Measurements from ENCODE around the gene ATP5F1D. TPM values are rescaled to one million over a fixed set of nuclear protein-coding genes. Genes with fewer than 3 reads are reported as not detected.
A peak's percentile ranks its signal among the peaks of the same experiment; 100 is the strongest.

ATP5F1D gene
- total RNA-seq, 1 experiment from 2014 or later: 17.9 TPM

GRCh38 chr19:1252221-1252820 is 10.8 kb downstream of the ATP5F1D start:
- peak; percentile 92 for DNase-seq (ENCODE audit: low read depth)
- in situ Hi-C loops (cut with HindIII; ENCODE audit: low pct_unique_long_range_greater_than_20kb, low sequenced_read_pairs): no loop called here

GRCh38 chr19:1252821-1253513 is 11.4 kb downstream of the ATP5F1D start:
- DNase-seq (ENCODE audit: low read depth): peak; percentile 85

GRCh38 chr19:1253514-1254080 is 12.0 kb downstream of the ATP5F1D start:
- in situ Hi-C loops (cut with HindIII; ENCODE audit: low pct_unique_long_range_greater_than_20kb, low sequenced_read_pairs): no loop called here
- no peak for DNase-seq (ENCODE audit: low read depth)

More at GRCh38 chr19:1252821-1253513, 11.4 kb downstream of the ATP5F1D start:
- in situ Hi-C loops (cut with HindIII; ENCODE audit: low pct_unique_long_range_greater_than_20kb, low sequenced_read_pairs): no loop called here

DNA sequence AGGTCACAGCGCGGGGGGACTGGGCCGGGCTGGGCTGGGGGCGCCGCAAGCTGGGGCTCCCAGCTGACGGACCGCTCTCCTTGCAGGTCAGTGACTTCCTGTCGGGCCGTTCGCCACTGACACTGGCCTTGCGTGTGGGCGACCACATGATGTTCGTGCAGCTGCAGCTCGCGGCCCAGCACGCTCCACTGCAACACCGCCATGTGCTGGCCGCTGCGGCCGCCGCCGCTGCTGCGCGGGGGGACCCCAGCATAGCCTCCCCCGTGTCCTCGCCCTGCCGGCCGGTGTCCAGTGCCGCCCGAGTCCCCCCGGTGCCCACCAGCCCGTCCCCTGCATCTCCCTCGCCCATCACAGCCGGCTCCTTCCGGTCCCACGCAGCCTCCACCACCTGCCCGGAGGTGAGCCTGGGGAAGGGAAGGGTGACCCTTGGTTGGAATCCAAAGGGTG is 12.6 kb downstream of the ATP5F1D start:
- no peak for DNase-seq (ENCODE audit: low read depth)
- in situ Hi-C loops (cut with HindIII; ENCODE audit: low pct_unique_long_range_greater_than_20kb, low sequenced_read_pairs): no loop called here

GRCh38 chr19:1254530-1255185 is 13.1 kb downstream of the ATP5F1D start:
- in situ Hi-C loops (cut with HindIII; ENCODE audit: low pct_unique_long_range_greater_than_20kb, low sequenced_read_pairs): no loop called here
- no peak for DNase-seq (ENCODE audit: low read depth)

DNA sequence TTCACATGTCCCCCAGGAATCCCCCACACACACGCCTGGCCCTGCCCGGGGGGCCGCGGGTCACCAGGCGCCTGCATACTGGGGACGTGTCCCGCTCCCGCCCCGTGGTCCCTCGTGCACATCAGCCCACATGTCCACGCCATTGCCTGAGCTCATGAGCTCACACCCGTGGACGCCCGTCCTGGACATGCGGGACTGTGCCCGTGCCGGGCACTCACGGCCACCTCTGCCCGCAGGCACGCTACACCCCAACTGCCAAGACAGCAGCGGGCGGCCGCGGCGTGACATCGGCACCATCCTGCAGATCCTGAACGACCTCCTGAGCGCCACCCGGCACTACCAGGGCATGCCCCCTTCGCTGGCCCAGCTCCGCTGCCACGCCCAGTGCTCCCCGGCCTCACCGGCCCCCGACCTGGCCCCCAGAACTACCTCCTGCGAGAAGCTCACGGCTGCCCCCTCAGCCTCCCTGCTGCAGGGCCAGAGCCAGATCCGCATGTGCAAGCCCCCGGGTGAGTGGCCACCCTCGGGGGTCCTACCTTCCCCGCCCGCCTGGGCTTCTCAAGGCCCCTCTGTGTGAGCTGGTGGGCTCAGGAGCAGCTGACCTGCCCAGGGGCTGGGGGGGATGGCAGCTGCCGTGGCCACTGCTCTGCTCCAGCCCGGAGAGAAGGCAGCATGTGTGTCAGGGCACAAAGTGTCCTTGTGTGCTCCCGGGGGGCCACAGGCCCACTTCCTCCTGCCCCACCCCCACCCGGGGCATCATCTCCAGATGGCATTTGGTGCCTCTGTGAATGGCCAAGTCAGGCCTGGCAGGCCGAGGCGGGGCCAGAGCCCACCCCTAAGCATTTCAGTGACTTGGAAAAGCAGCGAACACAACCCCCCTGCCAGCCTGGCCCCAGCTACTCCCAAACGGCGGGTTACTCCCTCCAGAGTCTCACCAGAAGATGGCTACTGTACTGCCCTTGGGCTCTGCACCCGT is 13.9 kb downstream of the ATP5F1D start:
- in situ Hi-C loops (cut with HindIII; ENCODE audit: low pct_unique_long_range_greater_than_20kb, low sequenced_read_pairs): no loop called here
- no peak for DNase-seq (ENCODE audit: low read depth)

- in situ Hi-C loops (cut with HindIII; ENCODE audit: low pct_unique_long_range_greater_than_20kb, low sequenced_read_pairs): no loop called here
- no peak for DNase-seq (ENCODE audit: low read depth)
Observed at GRCh38 chr19:1256646-1257474, 15.3 kb downstream of the ATP5F1D start.

DNA sequence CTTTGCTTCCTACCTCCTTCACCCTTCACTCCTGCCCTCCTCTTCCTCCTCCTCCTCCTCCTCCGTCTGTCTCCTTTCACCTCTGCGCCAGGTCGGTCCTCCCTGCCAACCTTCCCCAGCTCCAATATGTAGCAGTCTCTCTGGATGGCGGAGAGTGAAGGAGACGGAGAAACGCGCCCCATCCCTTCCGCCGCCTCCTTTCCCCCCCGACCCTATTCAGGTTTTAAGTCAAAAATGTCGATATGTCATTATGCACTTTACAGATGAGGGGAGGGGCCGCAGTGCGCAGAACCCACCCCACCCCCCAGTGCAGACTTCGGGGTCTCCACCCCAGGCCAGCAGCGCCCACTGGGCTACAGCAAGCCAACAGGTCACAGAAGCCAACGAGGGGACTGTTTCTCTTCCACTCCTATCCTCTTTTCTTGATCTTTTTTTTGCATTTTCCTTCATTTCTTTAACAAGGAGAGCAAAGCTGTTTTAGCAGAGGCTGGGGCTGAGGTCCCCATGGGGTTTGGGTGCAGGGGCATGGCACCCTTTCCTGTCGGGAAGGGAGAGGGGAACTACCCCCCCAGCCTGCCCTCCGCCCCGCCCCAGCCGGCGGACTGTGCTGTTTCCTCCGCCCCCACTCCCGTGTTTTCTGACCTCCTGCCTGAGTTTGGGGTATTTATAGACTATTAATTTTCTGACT is 16.1 kb downstream of the ATP5F1D start:
- no peak for DNase-seq (ENCODE audit: low read depth)
- in situ Hi-C loops (cut with HindIII; ENCODE audit: low pct_unique_long_range_greater_than_20kb, low sequenced_read_pairs): no loop called here

DNA sequence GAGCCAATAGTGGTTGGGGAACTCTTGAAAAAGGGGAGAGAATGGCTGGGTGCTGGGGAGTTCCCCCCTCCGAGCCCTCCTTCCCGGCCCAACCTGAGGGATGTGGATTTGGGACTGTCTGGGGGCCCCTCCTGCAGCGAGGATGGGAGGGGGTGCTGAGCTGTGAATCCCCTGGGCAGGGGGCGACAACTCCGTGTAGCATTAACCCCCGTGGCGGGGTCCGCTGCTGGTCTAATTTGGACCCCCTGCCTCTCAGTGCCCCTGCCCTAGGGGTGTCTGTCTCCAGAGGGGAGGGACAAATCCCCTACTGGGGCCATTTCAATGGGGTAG is 16.6 kb downstream of the ATP5F1D start:
- DNase-seq (ENCODE audit: low read depth): no peak
- in situ Hi-C loops (cut with HindIII; ENCODE audit: low pct_unique_long_range_greater_than_20kb, low sequenced_read_pairs): no loop called here

GRCh38 chr19:1258707-1259205 is 17.2 kb downstream of the ATP5F1D start:
- DNase-seq (ENCODE audit: low read depth): no peak

GRCh38 chr19:1259206-1259875 is 17.8 kb downstream of the ATP5F1D start:
- peak; percentile 59 for DNase-seq (ENCODE audit: low read depth)
- in situ Hi-C loops (cut with HindIII; ENCODE audit: low pct_unique_long_range_greater_than_20kb, low sequenced_read_pairs): no loop called here

More at GRCh38 chr19:1258707-1259205, 17.2 kb downstream of the ATP5F1D start:
- in situ Hi-C loops (cut with HindIII; ENCODE audit: low pct_unique_long_range_greater_than_20kb, low sequenced_read_pairs): no loop called here

- in situ Hi-C loops (cut with HindIII; ENCODE audit: low pct_unique_long_range_greater_than_20kb, low sequenced_read_pairs): no loop called here
- peak; percentile 23 for DNase-seq (ENCODE audit: low read depth)
Observed at GRCh38 chr19:1259876-1260748, 18.6 kb downstream of the ATP5F1D start.

GRCh38 chr19:1260749-1261537 is 19.4 kb downstream of the ATP5F1D start:
- in situ Hi-C loops (cut with HindIII; ENCODE audit: low pct_unique_long_range_greater_than_20kb, low sequenced_read_pairs): no loop called here
- DNase-seq (ENCODE audit: low read depth): peak; percentile 85

GRCh38 chr19:1261538-1261797 is 19.9 kb downstream of the ATP5F1D start:
- no peak for DNase-seq (ENCODE audit: low read depth)

More at GRCh38 chr19:1261538-1261797, 19.9 kb downstream of the ATP5F1D start:
- in situ Hi-C loops (cut with HindIII; ENCODE audit: low pct_unique_long_range_greater_than_20kb, low sequenced_read_pairs): no loop called here
